ENCODE measurements around the gene TMX4.

The TMX4 gene

GRCh38 chr20:8067082-8067481, 47.5 kb upstream of the TMX4 start:
- no peak overlapping the region for H3K27ac ChIP-seq (ENCODE audit: extremely low read depth, low read depth, low read length)
- ChIA-PET POLR2A (no interaction called here), CTCF (interaction anchor here (0.8 to 1.8 kb wide), 4 partner anchors 15 to 655 kb away, joined by 3 to 6 read pairs (median 5); no protein-coding TSS in a partner anchor)
- TF ChIP-seq ZNF513 (tag by site-specific recombination; IDR thresholded peaks at IDR 0.05), result no peak
- no peak for TF ChIP-seq ZNF571 (tag by site-specific recombination; IDR thresholded peaks at IDR 0.05)
- TF ChIP-seq KLF17 (tag by site-specific recombination; IDR thresholded peaks at IDR 0.05), result no peak
- H3K9me3 ChIP-seq (ENCODE audit: control insufficient read depth, insufficient read depth, low read depth, low read length), result no peaks in the 10 kb centered on the region
- H3K4me3 ChIP-seq (ENCODE audit: low read depth, low read length), result no peak overlapping the region
- no peaks in the 10 kb centered on the region for H3K4me1 ChIP-seq (ENCODE audit: control insufficient read depth, insufficient read depth, low read length)
- H3K36me3 ChIP-seq (ENCODE audit: control insufficient read depth in 2 of 2, insufficient read depth in 1 of 2, low read length in 2 of 2), result no peaks in the 10 kb centered on the region

- H3K27ac ChIP-seq (ENCODE audit: extremely low read depth, low read depth, low read length), result no peak overlapping the region
- no peaks in the 10 kb centered on the region for H3K9me3 ChIP-seq (ENCODE audit: control insufficient read depth, insufficient read depth, low read depth, low read length)
- ChIA-PET POLR2A (no interaction called here), CTCF (interaction anchor here (1.3 to 1.8 kb wide), 3 partner anchors 16 to 655 kb away, joined by 3 to 6 read pairs (median 5); no protein-coding TSS in a partner anchor)
- H3K4me1 ChIP-seq (ENCODE audit: control insufficient read depth, insufficient read depth, low read length), result no peaks in the 10 kb centered on the region
- TF ChIP-seq AEBP2 (tag by site-specific recombination; IDR thresholded peaks at IDR 0.05; ENCODE audit: borderline replicate concordance), result no peak
- no peak for TF ChIP-seq ZNF394 (tag by site-specific recombination; IDR thresholded peaks at IDR 0.05; ENCODE audit: borderline replicate concordance)
- TF ChIP-seq ZNF658 (tag by site-specific recombination; IDR thresholded peaks at IDR 0.05), result no peak
- TF ChIP-seq PRDM6 (tag by site-specific recombination; IDR thresholded peaks at IDR 0.05), result no peak
- no peak for TF ChIP-seq KLF8 (tag by site-specific recombination; IDR thresholded peaks at IDR 0.05)
- no peak for TF ChIP-seq ZNF341 (tag by site-specific recombination; IDR thresholded peaks at IDR 0.05; ENCODE audit: low read depth)
- H3K36me3 ChIP-seq (ENCODE audit: control insufficient read depth in 2 of 2, insufficient read depth in 1 of 2, low read length in 2 of 2), result no peaks in the 10 kb centered on the region
- H3K4me3 ChIP-seq (ENCODE audit: low read depth, low read length), result no peak overlapping the region
Observed at GRCh38 chr20:8066662-8067061, 47.1 kb upstream of the TMX4 start.

- no peaks in the 10 kb centered on the region for H3K36me3 ChIP-seq (ENCODE audit: control insufficient read depth in 2 of 2, insufficient read depth in 1 of 2, low read length in 2 of 2)
- H3K27ac ChIP-seq (ENCODE audit: extremely low read depth, low read depth, low read length), result no peak overlapping the region
- H3K4me3 ChIP-seq (ENCODE audit: low read depth, low read length), result no peak overlapping the region
- POLR2A ChIA-PET, result no interaction called here
- no peaks in the 10 kb centered on the region for H3K4me1 ChIP-seq (ENCODE audit: control insufficient read depth, insufficient read depth, low read length)
- no peaks in the 10 kb centered on the region for H3K9me3 ChIP-seq (ENCODE audit: control insufficient read depth, insufficient read depth, low read depth, low read length)
- CTCF ChIA-PET, result interaction anchor here (1.3 to 1.8 kb wide), 3 partner anchors 17 to 656 kb away, joined by 3 to 6 read pairs (median 5); no protein-coding TSS in a partner anchor
- no peak for TF ChIP-seq ZFP41 (tag by site-specific recombination; IDR thresholded peaks at IDR 0.05; ENCODE audit: borderline replicate concordance)
- TF ChIP-seq RBAK (tag by site-specific recombination; IDR thresholded peaks at IDR 0.05), result no peak
- no peak for TF ChIP-seq ZNF544 (tag by site-specific recombination; IDR thresholded peaks at IDR 0.05)
- no peak for TF ChIP-seq ZNF530 (tag by site-specific recombination; IDR thresholded peaks at IDR 0.05; ENCODE audit: low read depth)
- no peak for TF ChIP-seq ZBTB11 (tag by site-specific recombination; conservative IDR thresholded peaks at IDR 0.05; ENCODE audit: low read depth)
- TF ChIP-seq HOXC10 (CRISPR knock-in tag; IDR thresholded peaks at IDR 0.05), result no peak
- no peak for TF ChIP-seq ZNF223 (tag by site-specific recombination; IDR thresholded peaks at IDR 0.05)
- TF ChIP-seq ZNF660 (tag by site-specific recombination; IDR thresholded peaks at IDR 0.05), result no peak
- TF ChIP-seq ZBTB10 (tag by site-specific recombination; IDR thresholded peaks at IDR 0.05), result no peak
- no peak for TF ChIP-seq ZNF19 (tag by site-specific recombination; IDR thresholded peaks at IDR 0.05; ENCODE audit: low read depth)
Observed at GRCh38 chr20:8065691-8066090, 46.1 kb upstream of the TMX4 start.

All from HEK293 (cell line).